Mammary epithelial cell (primary cell): ENCODE measurements around the gene MLN.

Experiments
- EZH2 ChIP-seq: IDR thresholded peaks from 2 replicates; pipeline ENCODE4 v1.6.1; 2012; ENCODE audit warnings: low read length, inconsistent platforms, borderline replicate concordance
- TF ChIP-seq, protein P1 (sequence below), 2 donors: IDR thresholded peaks in 1 of 2; conservative IDR thresholded peaks in 1 of 2; 2 replicates each; pipeline ENCODE4 v1.5.1; 2011 to 2012; ENCODE audit warnings: inconsistent platforms in 2 of 2, low read length in 2 of 2, mild to moderate bottlenecking in 2 of 2, control low read depth in 1 of 2, low read depth in 1 of 2; ENCODE audit not compliant: insufficient read depth in 1 of 2; ENCODE audit errors: extremely low read depth in 1 of 2

DNA sequence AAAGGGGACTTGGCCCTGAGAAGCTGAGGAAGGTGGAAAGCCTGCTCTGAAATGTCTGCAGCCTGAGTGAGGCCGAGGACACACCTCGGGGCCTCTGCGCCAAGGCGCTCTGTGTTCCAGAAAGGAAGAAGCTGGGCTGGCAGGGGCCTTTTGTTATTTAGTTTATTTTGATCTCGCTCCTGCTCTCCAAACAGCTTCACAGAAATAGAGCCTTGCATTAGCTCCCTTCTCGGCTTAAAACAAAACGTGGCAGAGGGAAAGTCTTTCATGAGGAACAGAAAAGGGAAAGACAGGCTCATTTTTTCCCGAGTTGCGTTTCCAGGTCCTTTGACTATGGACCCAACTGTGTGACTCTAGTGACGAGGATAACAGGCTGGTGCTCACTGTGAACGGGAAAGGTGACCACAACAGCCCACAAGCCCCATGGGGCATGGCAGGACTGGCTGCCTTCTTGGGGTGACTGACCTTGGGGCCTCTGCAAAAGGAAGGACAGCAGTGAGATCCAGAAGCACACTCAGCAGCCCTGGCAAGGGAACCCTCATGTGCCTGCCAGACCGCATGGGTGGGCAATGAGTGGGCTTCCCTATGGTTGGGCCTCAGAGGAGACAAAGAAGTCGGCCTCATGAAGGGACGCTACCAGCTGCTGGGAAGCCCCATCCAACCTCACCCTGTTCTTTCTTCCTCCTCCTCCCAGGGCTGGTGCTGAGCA, 33.5 kb downstream of the MLN start:
- TF ChIP-seq, protein P1, sequence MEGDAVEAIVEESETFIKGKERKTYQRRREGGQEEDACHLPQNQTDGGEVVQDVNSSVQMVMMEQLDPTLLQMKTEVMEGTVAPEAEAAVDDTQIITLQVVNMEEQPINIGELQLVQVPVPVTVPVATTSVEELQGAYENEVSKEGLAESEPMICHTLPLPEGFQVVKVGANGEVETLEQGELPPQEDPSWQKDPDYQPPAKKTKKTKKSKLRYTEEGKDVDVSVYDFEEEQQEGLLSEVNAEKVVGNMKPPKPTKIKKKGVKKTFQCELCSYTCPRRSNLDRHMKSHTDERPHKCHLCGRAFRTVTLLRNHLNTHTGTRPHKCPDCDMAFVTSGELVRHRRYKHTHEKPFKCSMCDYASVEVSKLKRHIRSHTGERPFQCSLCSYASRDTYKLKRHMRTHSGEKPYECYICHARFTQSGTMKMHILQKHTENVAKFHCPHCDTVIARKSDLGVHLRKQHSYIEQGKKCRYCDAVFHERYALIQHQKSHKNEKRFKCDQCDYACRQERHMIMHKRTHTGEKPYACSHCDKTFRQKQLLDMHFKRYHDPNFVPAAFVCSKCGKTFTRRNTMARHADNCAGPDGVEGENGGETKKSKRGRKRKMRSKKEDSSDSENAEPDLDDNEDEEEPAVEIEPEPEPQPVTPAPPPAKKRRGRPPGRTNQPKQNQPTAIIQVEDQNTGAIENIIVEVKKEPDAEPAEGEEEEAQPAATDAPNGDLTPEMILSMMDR (conservative IDR thresholded peaks at IDR 0.05 in 1 of 2, IDR thresholded peaks at IDR 0.05 in 1 of 2; ENCODE audit: extremely low read depth in 1 of 2, insufficient read depth in 1 of 2, low read depth in 1 of 2, low read length in 2 of 2) = no peak
- TF ChIP-seq EZH2 = no peak
